Suprapubic skin (tissue), 4 donors: ENCODE data around the gene CYP4F3.

Experiments
- CTCF ChIP-seq, 2 donors: fragments of 200-600 bp in 1 of 2; fragments of 450-650 bp in 1 of 2; sonication (generic) in 1 of 2; IDR thresholded peaks; one replicate each; pipeline ENCODE4 v1.5.1; 2016 to 2019; ENCODE audit warnings: antibody characterized with exemption in 2 of 2, mild to moderate bottlenecking in 1 of 2, moderate library complexity in 1 of 2
- POLR2A ChIP-seq, 2 donors: fragments of 450-650 bp; IDR thresholded peaks; one replicate each; pipeline ENCODE4 v1.6.1; 2017; ENCODE audit warnings: antibody characterized with exemption in 2 of 2, mild to moderate bottlenecking in 2 of 2, moderate library complexity in 2 of 2
- POLR2AphosphoS5 ChIP-seq, 3 donors: sonication (generic); formaldehyde crosslinking; IDR thresholded peaks; one replicate each; pipeline ENCODE4 v1.6.1; 2017; ENCODE audit warnings: antibody characterized with exemption in 3 of 3

GRCh38 chr19:15672580-15673175, 32.0 kb downstream of the CYP4F3 start, which contains the start of gene CYP4F12:
- TF ChIP-seq CTCF (IDR thresholded peaks at IDR 0.05) = no peak
- no peak for TF ChIP-seq POLR2A (IDR thresholded peaks at IDR 0.05)
- TF ChIP-seq POLR2AphosphoS5 (IDR thresholded peaks at IDR 0.05) = no peak
